ENCODE data around the gene CGB8.

GRCh38 chr19:49080392-49080791 is 31.5 kb upstream of the CGB8 start:
- no peak for TF ChIP-seq JUND (IDR thresholded peaks at IDR 0.05; ENCODE audit: low read length)
- TF ChIP-seq FOSL1 (IDR thresholded peaks at IDR 0.05; ENCODE audit: insufficient read depth, low read depth, low read length) = no peak
- no peak for TF ChIP-seq POLR2A (IDR thresholded peaks at IDR 0.05; ENCODE audit: control extremely low read depth in 1 of 2, low read depth in 2 of 2, low read length in 2 of 2)
- no peak for TF ChIP-seq CTCF (IDR thresholded peaks at IDR 0.05; ENCODE audit: control extremely low read depth in 1 of 3, insufficient read depth in 1 of 3, low read depth in 1 of 3, low read length in 3 of 3)

Data from H1 (cell line).